ENCODE data around the gene SPRED2. TPM values are rescaled to one million over a fixed set of nuclear protein-coding genes. Genes with fewer than 3 reads are reported as not detected.

The SPRED2 gene
- total RNA-seq, 1 experiment from 2014 or later = 13.6 TPM

DNA sequence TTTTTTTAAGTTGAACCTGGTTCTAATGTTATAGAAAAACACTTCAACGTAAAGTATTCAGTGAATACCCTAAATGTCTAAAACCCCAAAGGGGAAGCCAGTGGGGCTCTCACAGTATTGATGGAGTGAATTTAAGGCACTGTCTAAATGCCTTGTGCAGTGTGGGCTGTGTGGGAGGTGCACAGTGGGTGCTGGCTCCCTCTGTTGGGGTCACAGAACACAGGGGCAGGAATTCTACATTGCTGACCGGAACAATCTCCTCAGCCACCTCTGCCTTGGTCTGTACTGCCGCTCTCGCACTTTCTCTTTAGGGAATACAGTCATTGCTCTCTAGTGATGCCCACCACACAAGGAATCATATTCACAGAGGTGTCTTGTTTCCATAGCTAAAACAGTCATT lies 45.4 kb downstream of the SPRED2 start:
- DNase-seq (ENCODE audit: low spot score) = no peak

DNA sequence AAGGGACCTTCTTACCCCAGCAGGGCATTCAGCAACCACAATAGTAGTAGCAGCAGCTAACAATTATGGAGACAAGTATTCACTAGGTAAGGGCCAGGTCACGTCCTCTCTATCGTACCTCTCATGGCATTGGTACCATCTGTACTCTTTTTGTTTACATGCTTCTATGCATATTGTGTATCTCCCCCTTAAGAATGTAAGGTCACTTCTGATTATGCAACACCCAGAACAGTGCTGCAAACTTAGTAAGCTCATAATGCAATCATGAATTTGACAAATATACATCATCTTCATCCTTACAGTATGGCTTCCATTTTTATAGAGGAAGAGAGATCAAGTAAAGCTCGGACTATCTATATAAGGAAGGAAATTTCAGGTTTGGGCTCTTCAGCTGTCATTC lies 46.1 kb downstream of the SPRED2 start:
- no peak for DNase-seq (ENCODE audit: low spot score)

DNA sequence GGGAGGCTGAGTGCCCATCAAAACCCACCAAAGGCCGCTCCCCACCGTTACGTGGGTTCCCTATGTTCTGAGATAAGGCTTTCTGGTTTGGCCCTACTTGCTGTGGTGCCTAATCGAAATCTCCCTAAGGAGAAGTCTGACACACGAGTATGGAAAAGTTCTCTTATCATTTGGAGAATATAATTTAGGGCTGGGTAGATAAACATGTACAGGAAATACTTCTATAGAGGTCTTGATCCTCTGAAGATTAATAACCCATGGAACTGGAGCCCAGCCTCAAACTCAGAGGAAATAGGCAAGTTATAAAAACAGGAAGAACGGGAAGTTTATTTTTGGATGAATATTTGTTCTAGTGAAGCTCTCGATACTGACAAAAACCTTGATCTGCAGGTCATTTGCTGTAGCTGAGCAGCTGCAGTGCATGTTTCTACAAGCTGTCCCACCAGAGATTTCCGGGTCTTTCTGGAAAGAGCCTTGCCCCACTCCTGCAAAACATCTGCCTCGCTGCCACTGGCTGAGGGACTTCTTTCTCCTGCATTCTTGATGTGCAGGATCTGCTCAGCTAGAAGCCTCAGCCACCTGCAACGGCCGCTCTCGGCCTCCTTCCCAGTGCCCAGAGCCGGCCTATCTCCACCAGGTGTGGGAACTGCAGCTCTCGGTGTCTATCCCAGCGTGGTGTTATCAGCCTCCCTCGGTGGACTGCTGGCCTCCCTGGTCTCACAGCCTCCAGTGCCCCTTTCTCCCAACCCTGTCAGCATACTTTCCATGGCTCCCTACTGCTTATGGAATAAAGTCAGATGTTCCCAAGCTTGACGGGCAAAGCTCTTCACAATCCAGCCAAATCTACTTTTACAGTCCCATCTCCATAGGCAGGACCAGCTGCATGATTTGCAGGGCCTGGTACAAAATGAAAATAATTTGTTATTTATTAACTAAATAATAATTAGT lies 48.6 kb downstream of the SPRED2 start:
- DNase-seq (ENCODE audit: low spot score) = no peak

DNA sequence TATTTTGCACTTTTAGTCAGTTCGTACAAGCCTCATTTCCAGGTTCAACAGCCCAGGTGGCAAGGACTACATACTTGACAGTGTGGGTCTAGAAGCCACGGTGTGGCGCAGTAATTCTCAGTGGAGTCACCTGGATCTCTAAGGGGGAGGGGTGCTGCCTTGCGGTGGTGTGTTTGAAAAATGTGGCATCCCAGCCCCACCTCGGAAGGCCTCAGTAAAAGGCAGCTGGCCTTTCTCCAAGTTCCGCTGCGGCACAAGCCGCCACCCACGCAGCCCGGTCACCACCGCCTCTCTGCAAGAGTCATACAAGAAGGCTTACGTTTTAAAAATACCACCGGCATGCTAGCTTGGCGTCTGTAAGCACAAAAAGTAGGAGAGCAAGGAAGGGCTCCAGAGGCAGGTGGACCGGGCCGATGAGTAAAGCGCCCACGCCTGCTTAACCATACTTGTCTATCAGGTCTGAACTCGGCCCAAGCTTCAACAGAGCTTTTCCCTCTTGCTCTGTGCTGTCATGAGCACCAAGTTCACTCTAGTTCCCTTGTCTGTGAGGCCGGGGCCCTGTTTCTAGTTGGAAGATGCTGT lies 49.5 kb downstream of the SPRED2 start:
- DNase-seq (ENCODE audit: low spot score) = peak; percentile 86

DNA sequence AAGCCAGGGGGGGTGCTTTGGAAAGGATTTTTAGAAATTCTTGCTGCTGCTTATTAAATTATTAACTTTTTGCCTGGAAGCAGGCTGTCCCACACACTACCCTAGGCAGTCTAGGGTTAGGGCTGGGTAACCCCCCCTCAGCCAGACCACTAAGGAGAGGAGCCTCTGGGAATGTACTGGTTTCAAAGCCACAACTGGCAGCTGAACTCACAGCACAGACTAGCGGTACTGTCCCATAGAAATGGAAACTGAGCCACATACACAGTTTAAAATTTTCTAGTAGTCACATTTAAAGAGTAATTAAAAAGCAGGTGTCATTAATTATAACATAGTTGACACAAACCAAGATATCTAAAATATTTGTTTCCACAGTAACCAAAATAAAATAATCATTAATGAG lies 50.1 kb downstream of the SPRED2 start:
- DNase-seq (ENCODE audit: low spot score) = no peak

DNA sequence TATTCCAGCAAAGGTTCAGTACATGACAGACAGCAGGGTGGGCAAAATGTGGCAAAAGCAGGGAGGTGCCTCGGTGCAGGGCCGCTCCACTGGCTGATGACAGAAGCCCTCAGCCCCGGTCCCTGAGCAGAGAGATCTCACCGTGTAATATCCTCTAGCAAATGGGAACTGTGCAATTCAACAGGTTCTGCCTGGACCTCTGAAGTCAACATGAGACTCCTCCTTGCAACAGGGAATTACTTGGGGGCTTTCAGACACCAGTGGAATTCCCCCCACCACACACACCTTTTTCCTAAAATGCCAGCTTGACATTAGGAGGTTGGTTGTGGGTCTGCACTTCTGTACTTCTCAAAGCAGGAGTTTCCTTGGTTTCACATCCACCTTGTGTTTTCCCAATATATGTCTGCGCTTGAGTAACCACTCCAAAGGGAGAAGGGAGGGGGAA lies 50.8 kb downstream of the SPRED2 start:
- DNase-seq (ENCODE audit: low spot score) = no peak

DNA sequence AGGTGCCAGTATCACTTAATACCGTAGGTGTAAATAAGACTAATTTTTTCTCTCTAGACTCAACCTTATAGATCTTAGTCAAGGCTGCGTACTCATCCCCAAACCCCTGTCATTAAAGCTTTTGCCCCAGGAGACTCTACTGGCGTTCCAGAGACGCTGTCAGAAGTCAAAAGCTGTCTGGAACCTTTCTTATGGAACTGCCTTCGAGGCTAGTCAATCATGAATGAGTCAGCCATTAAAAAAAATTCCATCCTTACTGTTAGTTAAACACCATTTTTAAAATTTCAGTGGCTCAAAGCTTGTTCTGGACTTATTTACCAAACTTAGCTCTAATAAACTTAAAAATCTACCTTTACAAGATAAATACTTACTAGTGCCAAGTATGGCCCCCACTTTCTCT lies 52.1 kb downstream of the SPRED2 start:
- no peak for DNase-seq (ENCODE audit: low spot score)

DNA sequence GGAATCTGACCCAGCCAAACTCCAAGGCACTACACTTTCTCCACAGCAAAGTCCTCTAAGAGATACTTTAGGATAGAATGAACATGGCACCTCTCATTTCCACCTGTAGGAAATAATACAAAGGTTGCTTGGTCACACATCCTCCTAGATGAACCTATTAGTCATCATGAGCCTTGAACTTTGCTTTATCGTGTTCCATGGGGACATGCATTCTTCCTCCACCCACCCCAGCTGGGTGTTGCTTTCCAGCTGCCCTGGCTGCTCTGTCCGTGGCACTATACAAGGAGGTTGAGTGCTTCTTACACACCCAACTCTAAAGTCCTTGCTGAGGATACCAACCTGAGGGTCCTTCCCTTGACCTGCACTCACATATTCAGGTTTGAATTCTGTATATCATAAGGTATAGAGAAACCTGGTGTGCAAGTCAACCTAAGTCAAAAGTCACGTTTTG lies 52.7 kb downstream of the SPRED2 start:
- DNase-seq (ENCODE audit: low spot score) = no peak

DNA sequence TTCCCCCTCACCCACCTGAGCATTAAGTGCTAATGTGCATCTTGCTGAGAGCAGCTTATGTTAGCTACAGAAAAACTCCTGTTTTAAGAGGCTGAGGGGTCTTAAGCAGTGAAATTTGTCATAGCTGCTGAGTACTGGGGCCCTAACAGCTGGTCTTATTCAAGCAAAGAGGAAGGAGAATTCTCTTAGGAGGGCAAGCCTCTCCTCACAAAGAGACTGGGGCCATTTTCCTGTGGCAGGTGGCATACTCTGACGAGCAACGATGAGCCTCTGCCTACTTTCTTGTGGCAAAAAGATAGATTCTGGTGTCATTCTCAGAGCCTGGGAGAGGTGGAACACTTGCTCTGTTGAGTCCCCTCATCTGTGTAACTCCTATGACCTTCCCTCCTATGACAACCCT lies 53.2 kb downstream of the SPRED2 start:
- no peak for DNase-seq (ENCODE audit: low spot score)

DNA sequence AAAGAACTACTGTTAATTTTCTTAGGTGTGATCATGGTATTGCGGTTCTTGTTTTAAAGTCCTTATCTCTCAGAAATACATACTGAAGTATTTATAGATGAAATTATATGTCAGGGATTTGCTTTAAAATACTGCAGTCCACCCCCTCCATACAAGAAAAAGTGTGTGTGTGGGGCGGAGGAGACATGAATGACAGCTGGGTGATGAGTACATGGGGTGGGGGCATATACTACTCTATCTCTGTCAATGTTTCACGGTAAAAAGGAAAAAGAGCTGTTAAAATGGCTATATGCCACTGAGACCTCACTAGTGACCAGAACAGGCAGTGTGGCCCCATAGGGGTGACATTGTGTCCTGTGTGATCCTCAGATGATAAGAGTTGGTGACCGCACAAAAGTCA lies 54.1 kb downstream of the SPRED2 start:
- DNase-seq (ENCODE audit: low spot score) = no peak

DNA sequence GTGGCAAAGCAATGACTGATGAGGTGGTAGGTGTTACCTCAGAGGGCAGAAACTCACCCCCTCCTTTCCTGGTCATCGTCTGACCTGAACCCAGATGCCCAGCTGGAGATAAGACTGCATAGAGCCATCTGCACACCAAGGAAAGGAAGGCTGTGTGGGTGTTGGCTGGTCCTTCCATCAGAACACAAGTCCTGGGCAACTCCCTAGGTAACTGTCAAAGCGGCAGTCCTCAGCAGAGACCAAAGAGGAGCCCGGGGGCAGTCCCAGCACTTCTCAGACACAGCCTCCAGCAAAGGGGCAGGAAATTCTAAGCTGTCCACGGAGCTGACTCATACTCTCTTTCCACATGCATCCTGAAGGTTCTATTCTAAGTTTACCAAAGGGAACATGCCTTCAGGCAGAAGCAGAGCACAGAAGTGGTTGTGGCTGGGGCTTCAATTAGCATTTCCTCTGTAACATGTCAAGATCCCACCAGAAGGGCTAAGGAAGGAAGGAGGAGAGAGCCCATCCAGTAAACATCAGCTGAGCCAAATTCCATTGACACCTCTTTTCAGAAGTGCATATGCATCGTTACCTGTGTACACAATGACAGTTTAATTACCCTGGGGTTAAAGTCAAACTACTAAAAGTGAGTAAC lies 54.7 kb downstream of the SPRED2 start:
- DNase-seq (ENCODE audit: low spot score) = peak; percentile 90

DNA sequence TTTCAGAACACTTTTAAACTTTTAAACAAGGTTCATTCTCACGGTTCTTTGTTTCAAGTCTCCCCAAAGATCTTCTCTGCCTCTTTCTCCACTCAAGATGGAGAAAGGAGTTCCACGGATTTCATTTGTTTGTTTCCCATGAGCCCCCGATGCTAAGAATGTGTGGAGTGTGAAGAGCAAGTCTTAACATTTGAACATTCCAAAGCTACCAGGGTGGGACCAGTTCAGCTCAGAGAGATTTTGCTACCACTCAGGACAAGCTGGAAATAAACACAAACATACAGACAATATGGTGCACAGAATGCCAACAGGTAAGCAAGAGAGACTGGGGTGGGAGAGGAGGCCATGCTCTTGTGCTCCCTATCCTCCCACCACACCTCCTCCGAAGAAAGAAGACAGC lies 56.7 kb downstream of the SPRED2 start:
- no peak for DNase-seq (ENCODE audit: low spot score)

DNA sequence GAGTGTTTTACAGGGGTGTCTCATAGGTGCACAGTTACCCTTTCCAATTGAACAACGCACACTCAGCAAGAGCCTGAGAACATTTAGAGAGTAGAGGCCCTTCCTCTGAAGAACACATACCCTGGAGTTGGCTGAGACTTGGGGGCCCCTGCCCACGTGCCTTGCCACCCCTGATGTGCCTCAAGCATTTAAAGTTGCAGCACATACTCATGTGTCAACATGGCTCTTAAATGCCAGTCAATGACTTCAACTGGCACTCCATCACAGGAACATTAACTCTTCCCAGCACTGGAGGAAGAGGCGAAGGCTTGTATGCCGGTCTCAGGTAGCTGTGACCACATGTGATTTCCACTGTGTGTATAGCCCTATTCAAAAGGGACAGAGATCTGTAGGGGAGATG lies 57.4 kb downstream of the SPRED2 start:
- no peak for DNase-seq (ENCODE audit: low spot score)

DNA sequence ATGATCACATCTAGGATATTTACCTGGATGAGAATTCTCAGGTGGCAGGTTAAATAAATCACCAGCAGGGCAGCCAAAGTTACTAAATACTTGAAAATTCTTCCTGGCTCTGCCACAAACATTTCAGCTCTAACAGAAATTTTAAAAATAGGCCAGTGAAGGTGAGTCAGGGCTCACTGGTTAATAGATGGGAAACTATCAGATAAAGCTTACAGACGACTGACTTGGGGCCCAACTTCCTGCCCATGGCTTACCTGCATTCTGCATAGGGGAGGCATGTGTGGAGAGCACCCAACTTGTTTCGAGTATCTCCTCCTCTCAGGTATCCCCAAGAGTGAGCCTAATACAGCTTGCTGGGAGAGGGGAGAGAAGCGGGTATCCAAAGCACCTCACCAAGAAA lies 57.8 kb downstream of the SPRED2 start:
- DNase-seq (ENCODE audit: low spot score) = no peak

DNA sequence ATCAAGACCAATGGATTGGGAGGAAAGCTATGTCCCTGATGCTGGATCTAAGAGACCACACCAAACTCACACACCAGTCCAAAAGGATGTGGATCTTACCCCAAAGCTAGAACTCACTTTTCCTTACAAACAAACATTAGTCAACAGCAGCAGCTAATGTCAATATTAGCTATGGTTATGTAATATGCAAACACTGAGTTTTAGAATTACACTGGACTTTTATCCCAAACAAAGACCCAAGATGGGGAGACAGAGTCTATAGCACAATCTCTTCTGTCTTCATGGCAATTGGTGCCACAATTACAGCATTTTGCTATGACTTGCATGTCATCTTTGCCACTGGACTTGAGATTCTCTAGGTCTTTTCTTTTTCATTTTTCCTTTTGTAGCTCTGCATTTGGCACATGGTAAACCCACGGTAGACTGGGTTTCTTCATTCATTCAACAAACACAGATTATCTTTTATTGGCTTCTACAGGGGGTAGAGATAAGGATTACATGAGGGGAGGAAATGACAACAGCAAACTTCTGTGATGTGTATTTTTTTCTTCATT lies 59.0 kb downstream of the SPRED2 start:
- no peak for DNase-seq (ENCODE audit: low spot score)

DNA sequence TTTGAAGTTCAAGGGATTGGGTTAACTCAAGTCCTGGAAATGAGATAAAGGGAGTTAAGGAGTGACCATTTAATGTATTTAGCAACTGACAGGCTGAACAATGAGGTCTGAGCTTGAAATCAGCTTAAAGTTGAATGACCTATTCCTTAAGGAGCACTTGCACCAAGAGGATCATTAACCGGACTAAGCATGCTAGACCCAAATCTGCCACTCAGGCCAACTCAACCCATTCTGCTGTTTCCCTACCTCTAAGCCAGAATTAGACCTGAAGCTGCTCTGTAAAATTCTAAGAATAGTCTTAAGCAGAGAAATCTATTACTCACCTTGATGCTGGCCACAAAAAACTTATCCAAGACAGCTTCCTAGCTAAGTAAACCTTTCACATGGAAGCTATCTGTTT lies 59.8 kb downstream of the SPRED2 start:
- DNase-seq (ENCODE audit: low spot score) = no peak

DNA sequence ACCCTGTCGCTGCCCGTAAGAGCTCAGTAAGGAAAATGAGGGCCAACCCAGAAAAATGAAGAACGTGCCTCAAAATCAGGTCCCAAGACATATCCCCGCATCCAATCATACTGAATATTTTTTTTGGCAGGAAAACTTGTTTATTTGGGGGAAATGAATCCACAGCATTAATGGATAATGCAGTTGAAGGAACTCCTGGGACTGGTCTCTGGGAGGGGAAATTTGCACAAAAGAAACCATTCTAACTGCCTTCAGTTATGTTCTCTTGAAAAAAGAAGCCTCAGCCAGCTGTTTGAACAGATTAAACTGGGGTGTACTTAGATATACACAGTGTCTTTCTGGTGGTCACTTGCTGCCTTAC lies 61.3 kb downstream of the SPRED2 start:
- no peak for DNase-seq (ENCODE audit: low spot score)

DNA sequence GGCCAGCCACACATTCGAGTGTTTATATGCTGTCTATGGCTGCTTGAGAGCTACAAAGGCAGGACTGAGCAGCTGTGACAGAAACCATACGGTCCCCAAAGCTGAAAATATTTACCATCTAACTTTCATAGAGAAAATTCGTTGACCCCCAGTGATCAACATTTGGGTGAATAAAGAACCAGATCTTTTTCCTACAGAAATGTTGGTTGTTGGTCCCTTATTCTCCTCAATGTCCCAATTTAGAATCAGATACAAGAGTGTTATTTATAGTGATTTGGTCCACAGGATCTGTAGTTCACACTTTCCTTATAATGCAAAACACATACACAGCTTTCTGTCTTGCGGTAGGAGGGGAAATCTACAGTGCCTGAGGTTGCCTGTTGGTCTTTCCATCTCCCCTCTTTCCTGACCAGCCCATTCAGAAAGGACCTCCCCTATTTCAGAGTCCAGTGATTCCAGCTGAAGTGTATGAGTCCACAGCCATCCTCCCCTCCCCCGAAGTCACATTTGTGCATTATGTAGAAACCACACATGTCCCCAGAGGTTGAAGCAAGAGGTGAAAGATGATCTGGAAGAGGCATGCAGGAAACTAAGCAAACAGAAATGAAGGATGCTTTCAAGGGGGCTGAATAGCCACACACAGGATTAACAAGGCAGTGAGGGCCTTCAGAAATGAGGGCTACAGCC lies 61.9 kb downstream of the SPRED2 start:
- no peak for DNase-seq (ENCODE audit: low spot score)

DNA sequence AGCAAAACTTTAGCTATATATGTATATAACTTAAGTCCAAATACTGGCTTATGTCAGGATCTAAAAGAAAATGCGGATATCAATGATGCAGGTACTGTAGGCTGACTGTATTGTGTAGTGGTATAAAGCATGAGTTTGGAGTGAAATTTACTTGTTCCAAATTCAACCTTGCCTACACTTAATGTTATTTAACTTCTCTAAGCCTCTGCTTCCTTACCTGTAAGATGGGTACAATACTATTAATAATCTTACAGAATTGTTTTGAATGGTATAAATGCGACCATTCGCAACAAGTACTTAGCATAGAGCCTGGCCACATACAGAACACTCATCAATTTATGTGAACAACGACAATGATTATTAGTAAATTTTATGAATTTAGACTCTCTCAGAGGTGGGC lies 62.4 kb downstream of the SPRED2 start:
- no peak for DNase-seq (ENCODE audit: low spot score)

DNA sequence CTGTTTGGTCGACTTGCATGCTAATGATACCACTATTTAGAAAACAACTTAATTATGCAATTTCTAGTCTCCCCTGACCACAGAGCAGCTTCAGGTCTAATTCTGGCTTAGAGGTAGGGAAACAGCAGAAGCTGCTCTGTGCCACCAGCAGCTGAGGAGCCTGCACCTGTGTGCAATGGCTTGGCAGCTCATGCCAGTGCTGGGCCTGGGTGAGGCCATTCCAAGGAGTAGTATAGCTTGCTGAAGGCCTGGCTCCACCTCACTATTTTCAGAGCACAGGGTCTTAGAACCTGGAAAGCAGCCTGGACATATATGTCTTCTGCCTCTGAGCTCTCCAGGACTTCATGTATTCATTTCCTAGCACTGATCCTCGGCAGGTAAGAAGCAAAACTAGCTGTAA lies 62.8 kb downstream of the SPRED2 start:
- no peak for DNase-seq (ENCODE audit: low spot score)

DNA sequence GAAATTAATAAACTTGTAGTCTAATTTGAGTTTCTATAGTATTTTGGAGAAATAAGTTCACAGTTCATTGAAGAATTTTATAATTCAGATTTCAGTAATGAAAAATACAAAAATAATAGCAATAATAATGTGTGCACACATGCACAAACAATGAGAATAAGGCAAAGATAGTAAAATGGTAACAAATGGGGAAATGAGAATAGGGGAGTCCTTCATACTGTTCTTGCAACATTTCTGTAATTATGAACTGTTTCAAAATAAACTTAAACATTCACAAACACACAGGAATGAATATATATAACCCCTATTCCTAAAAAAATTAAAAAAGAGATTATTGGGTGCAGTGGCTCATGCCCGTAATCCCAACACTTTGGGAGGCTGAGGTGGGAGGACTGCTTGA lies 63.9 kb downstream of the SPRED2 start:
- no peak for DNase-seq (ENCODE audit: low spot score)

DNA sequence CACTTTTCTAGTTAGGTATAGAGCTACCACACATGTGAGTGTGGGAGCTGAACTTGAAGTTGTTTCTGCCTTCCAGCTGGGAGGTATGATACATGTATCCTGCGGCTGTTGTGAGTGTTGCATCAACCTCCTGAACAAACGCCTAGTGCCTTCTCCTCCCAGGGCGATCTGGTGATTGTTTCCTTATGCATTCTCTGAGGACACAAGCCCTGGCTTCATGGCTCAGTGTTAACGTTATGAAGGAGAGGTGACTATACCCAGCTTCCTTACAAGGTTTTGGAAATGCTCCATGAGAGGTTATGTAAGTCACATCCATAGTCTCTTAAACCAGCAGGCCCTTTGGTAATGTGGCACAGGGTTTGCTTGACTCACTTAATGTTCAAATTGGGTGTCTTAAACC lies 64.9 kb downstream of the SPRED2 start:
- DNase-seq (ENCODE audit: low spot score) = peak; percentile 90

Data from A172 (cell line).